WI38 (cell line): ENCODE measurements around the gene ROBO2.

ENCODE experiments used
- H3K4me3 ChIP-seq: 2 replicates; pipeline ENCODE4 v1.5.1; 2011; ENCODE audit warnings: low read depth, mild to moderate bottlenecking, control low read depth, low read length
- CTCF ChIP-seq: IDR thresholded peaks from 2 replicates; pipeline ENCODE4 v1.5.1; 2012; ENCODE audit warnings: low read depth, mild to moderate bottlenecking, control low read depth, low read length

The ROBO2 gene

GRCh38 chr3:77338195-77338594, 298.3 kb downstream of the ROBO2 start:
- H3K4me3 ChIP-seq, result no peak overlapping the region
- no peak for TF ChIP-seq CTCF

- no peak overlapping the region for H3K4me3 ChIP-seq
- TF ChIP-seq CTCF, result no peak
Observed at GRCh38 chr3:77342027-77342426, 302.1 kb downstream of the ROBO2 start.

- no peak for TF ChIP-seq CTCF
- H3K4me3 ChIP-seq, result no peak overlapping the region
Observed at GRCh38 chr3:77342688-77343087, 302.8 kb downstream of the ROBO2 start.

- no peak overlapping the region for H3K4me3 ChIP-seq
- no peak for TF ChIP-seq CTCF
Observed at GRCh38 chr3:77345009-77345408, 305.1 kb downstream of the ROBO2 start.

- peak; percentile 20; the same call in 1 of the 2 replicates for TF ChIP-seq CTCF
- no peak overlapping the region for H3K4me3 ChIP-seq
Observed at GRCh38 chr3:77348244-77348855, 308.5 kb downstream of the ROBO2 start.

- TF ChIP-seq CTCF, result no peak
- no peak overlapping the region for H3K4me3 ChIP-seq
Observed at GRCh38 chr3:77354958-77355357, 315.1 kb downstream of the ROBO2 start.

- no peak for TF ChIP-seq CTCF
- H3K4me3 ChIP-seq, result no peak overlapping the region
Observed at GRCh38 chr3:77362936-77363335, 323.0 kb downstream of the ROBO2 start.
